ENCODE results near the gene EHMT1.

GRCh38 chr9:137762414-137763061 lies 143.7 kb downstream of the EHMT1 start:
- TF ChIP-seq EZH2 (IDR thresholded peaks at IDR 0.05; ENCODE audit: insufficient read depth, low read length) (no peak), CTCF (IDR thresholded peaks at IDR 0.05; ENCODE audit: insufficient read depth, low read depth, low read length) (no peak)

Measured in astrocyte (in vitro differentiated cells and primary cell).